GM12873 (cell line): ENCODE results near the gene GHITM.
A peak's percentile ranks its signal among the peaks of the same experiment; 100 is the strongest.

Experiments used
- CTCF ChIP-seq: IDR thresholded peaks from 2 replicates; pipeline ENCODE4 v1.5.1; 2012; ENCODE audit warnings: low read depth, mild to moderate bottlenecking, moderate library complexity, low read length, control low read depth; ENCODE audit not compliant: insufficient read depth; ENCODE audit errors: missing control alignments

The GHITM gene

GRCh38 chr10:84114088-84114667 lies 25.1 kb upstream of the GHITM start:
- peak; percentile 46 for TF ChIP-seq CTCF

GRCh38 chr10:84117686-84118394 lies 21.5 kb upstream of the GHITM start:
- TF ChIP-seq CTCF = no peak

GRCh38 chr10:84118395-84119006 lies 20.8 kb upstream of the GHITM start:
- no peak for TF ChIP-seq CTCF

- TF ChIP-seq CTCF = no peak
These were observed 15.9 kb upstream of the GHITM start for GRCh38 chr10:84123362-84123761.

GRCh38 chr10:84125910-84126784 lies 13.2 kb upstream of the GHITM start:
- peak; percentile 25 for TF ChIP-seq CTCF

GRCh38 chr10:84126785-84127167 lies 12.5 kb upstream of the GHITM start:
- no peak for TF ChIP-seq CTCF

- TF ChIP-seq CTCF = no peak
These were observed 3.5 kb upstream of the GHITM start for GRCh38 chr10:84135836-84136235.
